HepG2 (cell line): Measurements from ENCODE around the gene PAPOLB. TPM values are rescaled to one million over a fixed set of nuclear protein-coding genes. Genes with fewer than 3 reads are reported as not detected.
A peak's percentile ranks its signal among the peaks of the same experiment; 100 is the strongest.

ENCODE experiments used
- AKAP8 ChIP-seq: sonication (generic); formaldehyde crosslinking; IDR thresholded peaks from 2 replicates; pipeline ENCODE4 v1.5.1; 2020; ENCODE audit warnings: mild to moderate bottlenecking, missing genetic modification reagents
- BHLHE40 ChIP-seq: IDR thresholded peaks from 2 replicates; pipeline ENCODE4 v1.6.1; 2011; ENCODE audit warnings: low read length, improper control_type of control experiment
- ETV5 ChIP-seq: IDR thresholded peaks from 2 replicates; pipeline ENCODE4 v1.6.1; 2018; ENCODE audit warnings: missing biosample characterization, missing genetic modification reagents, inconsistent platforms, borderline replicate concordance
- GMEB2 ChIP-seq: IDR thresholded peaks from 2 replicates; pipeline ENCODE4 v1.6.1; 2016; ENCODE audit warnings: missing biosample characterization, missing genetic modification reagents, low read depth
- MTF2 ChIP-seq: sonication (generic); formaldehyde crosslinking; IDR thresholded peaks from 2 replicates; pipeline ENCODE4 v1.5.0; 2020; ENCODE audit warnings: missing genetic modification reagents, borderline replicate concordance
- NFE2L2 ChIP-seq: fragments of 150-350 bp; IDR thresholded peaks from 2 replicates; pipeline ENCODE4 v1.6.1; 2014; ENCODE audit warnings: low read length
- PLRG1 ChIP-seq: fragments of 450-650 bp; conservative IDR thresholded peaks from 2 replicates; pipeline ENCODE4 v1.6.1; 2016
- PPARG ChIP-seq: conservative IDR thresholded peaks from 2 replicates; pipeline ENCODE4 v1.6.1; 2016; ENCODE audit warnings: missing biosample characterization, missing genetic modification reagents
- PRDM10 ChIP-seq: sonication (generic); formaldehyde crosslinking; IDR thresholded peaks from 2 replicates; pipeline ENCODE4 v1.4.0; 2020; ENCODE audit warnings: low read depth, missing genetic modification reagents
- SUZ12 ChIP-seq: fragments of 150-350 bp; IDR thresholded peaks from 2 replicates; pipeline ENCODE4 v1.6.1; 2014; ENCODE audit warnings: low read depth, low read length
- TRIM24 ChIP-seq: sonication (generic); formaldehyde crosslinking; IDR thresholded peaks from 2 replicates; pipeline ENCODE4 v1.8.0; 2022; ENCODE audit warnings: mild to moderate bottlenecking, missing genetic modification reagents
- ZNF143 ChIP-seq: sonication (generic); formaldehyde crosslinking; IDR thresholded peaks from 2 replicates; pipeline ENCODE4 v1.4.0; 2020; ENCODE audit warnings: missing genetic modification reagents
- ZNF510 ChIP-seq: sonication (generic); formaldehyde crosslinking; IDR thresholded peaks from 2 replicates; pipeline ENCODE4 v1.4.0; 2020; ENCODE audit warnings: low read depth, mild to moderate bottlenecking, missing genetic modification reagents
- ZNF563 ChIP-seq: sonication (generic); formaldehyde crosslinking; IDR thresholded peaks from 2 replicates; pipeline ENCODE4 v1.8.0; 2022; ENCODE audit warnings: mild to moderate bottlenecking, moderate library complexity, missing genetic modification reagents
- ZNF672 ChIP-seq: sonication (generic); formaldehyde crosslinking; IDR thresholded peaks from 2 replicates; pipeline ENCODE4 v1.8.1; 2022; ENCODE audit warnings: missing genetic modification reagents
- polyA plus RNA-seq, 8 experiments: library from polyadenylated mRNA; depleted of rRNA in 3 of 8; stranded (reverse) in 7 of 8; unstranded in 1 of 8; fragments of >200 nt; fragmentation: Illumina TruSeq in 4 of 8; extraction: Trizol in 4 of 8; gene quantifications; 2 replicates each; pipeline versions ENCODE4 v1.2.1 to v1.2.3, GENCODE V29; 2011 to 2016; ENCODE audit warnings: low read depth in 4 of 8, missing spikeins in 1 of 8, mixed read lengths in 1 of 8; ENCODE audit not compliant: insufficient read depth in 1 of 8
- total RNA-seq, 5 experiments: library from RNA; depleted of rRNA; stranded (reverse); fragments of >200 nt; fragmentation: Illumina TruSeq; extraction: Trizol; gene quantifications; 2 replicates each; pipeline ENCODE4 v1.2.3, GENCODE V29; 2016; ENCODE audit warnings: low read depth in 1 of 5

The PAPOLB gene
- total and polyA plus RNA-seq, 2 of the 13 experiments (the other 11 are each of a cell fraction or from before 2014, with no cell fraction given): not detected

DNA sequence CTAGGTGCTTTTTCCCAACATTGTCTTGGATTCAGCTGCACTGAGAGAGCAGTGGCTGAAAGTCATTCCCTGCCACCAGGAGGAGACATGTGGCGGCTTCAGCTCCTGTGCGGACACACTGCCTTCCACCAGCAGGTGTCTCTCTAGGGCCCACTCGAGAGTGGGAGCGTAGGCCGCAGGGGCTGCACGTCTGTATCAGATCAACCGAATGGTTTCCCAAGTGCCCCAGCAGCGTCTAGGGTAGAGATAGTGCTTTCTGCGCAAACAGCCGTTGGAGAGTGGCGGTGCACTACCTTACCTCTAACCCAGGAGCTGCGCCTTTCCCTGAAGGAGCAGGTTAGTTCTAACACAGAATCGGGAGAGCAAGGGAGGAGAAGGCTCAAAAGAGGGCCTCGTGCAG is 31.7 kb downstream of the PAPOLB start (continued):
- no peak for TF ChIP-seq PRDM10 (CRISPR knock-in tag)
- no peak for TF ChIP-seq NFE2L2
- TF ChIP-seq PLRG1: no peak
- TF ChIP-seq ZNF510 (CRISPR knock-in tag): no peak
- TF ChIP-seq TRIM24: no peak
- 0 out of 2 replicates have a peak, but pooled peaks have one; percentile 18 for TF ChIP-seq ETV5
- no peak for TF ChIP-seq GMEB2 (CRISPR knock-in tag)
- TF ChIP-seq MTF2: peak; percentile 87; the same call in 1 of the 2 replicates
- TF ChIP-seq ZNF672 (CRISPR knock-in tag): no peak
- peak; percentile 50; the same call in 1 of the 2 replicates for TF ChIP-seq ZNF143 (CRISPR knock-in tag)
- TF ChIP-seq AKAP8 (CRISPR knock-in tag): no peak
- no peak for TF ChIP-seq SUZ12
- TF ChIP-seq PPARG (CRISPR knock-in tag): no peak
- 0 out of 2 replicates have a peak, but pooled peaks have one; percentile 33 for TF ChIP-seq BHLHE40
- no peak for TF ChIP-seq ZNF563 (CRISPR knock-in tag)
- TF ChIP-seq, all 625 proteins: peak for 108
